AG04450 (cell line): ENCODE results near the gene BABAM1. TPM values are rescaled to one million over a fixed set of nuclear protein-coding genes. Genes with fewer than 3 reads are reported as not detected.

Experiments used
- CTCF ChIA-PET: fragments of 300-600, 350-600 bp; formaldehyde crosslinking; extraction: SDS; loops from one replicate; lab custom pipeline; 2022; ENCODE audit warnings: antibody characterized with exemption, inconsistent platforms; lab: Charles Lee
- POLR2A ChIA-PET: fragments of 350-600 bp; formaldehyde crosslinking; extraction: SDS; loops from one replicate; lab custom pipeline; 2021; ENCODE audit warnings: antibody characterized with exemption, inconsistent platforms; lab: Yijun Ruan, JAX
- DNase-seq: peaks from one replicate; pipeline ENCODE4 v3.0.0-alpha.2; 2011; ENCODE audit warnings: low read depth, low spot score
- H3K27ac ChIP-seq: one replicate; pipeline ENCODE4 v1.5.1; 2012; ENCODE audit warnings: low read depth, low read length, control low read depth
- H3K27me3 ChIP-seq: one replicate; pipeline ENCODE4 v1.6.0; 2012; ENCODE audit warnings: low read length; ENCODE audit not compliant: control insufficient read depth, insufficient read depth
- H3K4me3 ChIP-seq: 2 replicates; pipeline ENCODE4 v1.5.1; 2011; ENCODE audit warnings: mild to moderate bottlenecking, low read depth, low read length, control low read depth
- H3K9me3 ChIP-seq: 2 replicates; pipeline ENCODE4 v1.5.1; 2012; ENCODE audit warnings: low read length; ENCODE audit not compliant: control insufficient read depth, insufficient read depth
- polyA plus RNA-seq: library from polyadenylated mRNA; depleted of rRNA; stranded (reverse); fragments of >200 nt; gene quantifications from 2 replicates; pipeline ENCODE4 v1.2.3, GENCODE V29; 2011
- TF ChIP-seq, protein P1 (sequence below): IDR thresholded peaks from 2 replicates; pipeline ENCODE4 v1.5.1; 2011; ENCODE audit warnings: low read depth, low read length, control low read depth, inconsistent platforms

Gene BABAM1
- polyA plus RNA-seq, 1 experiment = 98.6 TPM

DNA sequence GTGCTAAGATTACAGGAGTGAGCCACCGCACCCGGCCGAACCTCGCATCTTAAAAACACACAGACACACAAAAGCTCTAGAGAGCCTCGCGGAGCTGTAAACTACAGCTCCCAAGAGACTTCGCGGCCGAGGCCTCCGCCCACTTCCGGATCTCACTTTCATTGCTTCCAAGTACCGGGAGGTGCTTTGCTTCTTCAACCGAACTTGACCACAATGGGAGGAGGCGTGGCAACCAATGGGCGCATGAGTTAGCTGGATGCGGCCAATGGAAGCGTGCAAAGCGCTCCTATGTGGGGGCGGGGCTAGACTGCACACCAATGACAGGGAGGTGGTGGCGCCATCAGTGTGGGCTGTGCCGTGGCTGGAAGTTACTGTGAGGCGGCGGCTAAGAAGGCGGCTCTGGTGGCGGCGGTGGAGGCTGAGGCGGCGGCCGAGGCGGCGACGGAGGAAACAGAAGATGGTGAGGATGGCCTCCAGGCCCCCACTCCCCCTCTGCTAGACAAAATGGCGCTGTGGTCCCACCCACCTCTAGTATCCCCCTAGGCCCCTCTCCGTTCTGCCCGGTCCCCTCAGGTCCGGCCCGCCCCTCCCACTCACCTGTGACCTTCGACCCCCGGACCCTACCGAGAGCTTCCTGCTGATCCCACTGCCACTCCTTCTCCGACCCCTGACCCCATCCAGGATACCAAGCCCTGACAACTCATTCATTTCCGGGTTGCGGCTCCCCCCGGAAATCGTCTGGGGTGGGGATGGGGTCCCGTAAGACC, 42.1 kb downstream of the BABAM1 start, which contains the start of gene DDA1:
TSS of gene DDA1 (plus strand) at position 366 of the 767 bp plus-strand sequence. CDS start at position 458, 92 bp downstream.
- peak; percentile 99 for DNase-seq
- H3K4me3 ChIP-seq = peak within 1 kb of the TSS; percentile 88
- TF ChIP-seq, protein P1, sequence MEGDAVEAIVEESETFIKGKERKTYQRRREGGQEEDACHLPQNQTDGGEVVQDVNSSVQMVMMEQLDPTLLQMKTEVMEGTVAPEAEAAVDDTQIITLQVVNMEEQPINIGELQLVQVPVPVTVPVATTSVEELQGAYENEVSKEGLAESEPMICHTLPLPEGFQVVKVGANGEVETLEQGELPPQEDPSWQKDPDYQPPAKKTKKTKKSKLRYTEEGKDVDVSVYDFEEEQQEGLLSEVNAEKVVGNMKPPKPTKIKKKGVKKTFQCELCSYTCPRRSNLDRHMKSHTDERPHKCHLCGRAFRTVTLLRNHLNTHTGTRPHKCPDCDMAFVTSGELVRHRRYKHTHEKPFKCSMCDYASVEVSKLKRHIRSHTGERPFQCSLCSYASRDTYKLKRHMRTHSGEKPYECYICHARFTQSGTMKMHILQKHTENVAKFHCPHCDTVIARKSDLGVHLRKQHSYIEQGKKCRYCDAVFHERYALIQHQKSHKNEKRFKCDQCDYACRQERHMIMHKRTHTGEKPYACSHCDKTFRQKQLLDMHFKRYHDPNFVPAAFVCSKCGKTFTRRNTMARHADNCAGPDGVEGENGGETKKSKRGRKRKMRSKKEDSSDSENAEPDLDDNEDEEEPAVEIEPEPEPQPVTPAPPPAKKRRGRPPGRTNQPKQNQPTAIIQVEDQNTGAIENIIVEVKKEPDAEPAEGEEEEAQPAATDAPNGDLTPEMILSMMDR = no peak
- H3K27me3 ChIP-seq = no peaks in the 10 kb centered on the region
- H3K27ac ChIP-seq = peak within 1 kb of the TSS; percentile 31
- H3K9me3 ChIP-seq = peaks cover 4% of the 10 kb centered on the region; the same call in 1 of the 2 replicates
- ChIA-PET CTCF (interaction anchor here (0.6 to 1.3 kb wide), 2 partner anchors 36 to 538 kb away, joined by 3 to 14 read pairs; no protein-coding TSS in a partner anchor), POLR2A (interaction anchor here (0.5 to 1.2 kb wide), 9 partner anchors 8 to 1553 kb away, joined by 3 to 13 read pairs (median 4); partner anchors contain the start of genes ANO8 and MVB12A)

DNA sequence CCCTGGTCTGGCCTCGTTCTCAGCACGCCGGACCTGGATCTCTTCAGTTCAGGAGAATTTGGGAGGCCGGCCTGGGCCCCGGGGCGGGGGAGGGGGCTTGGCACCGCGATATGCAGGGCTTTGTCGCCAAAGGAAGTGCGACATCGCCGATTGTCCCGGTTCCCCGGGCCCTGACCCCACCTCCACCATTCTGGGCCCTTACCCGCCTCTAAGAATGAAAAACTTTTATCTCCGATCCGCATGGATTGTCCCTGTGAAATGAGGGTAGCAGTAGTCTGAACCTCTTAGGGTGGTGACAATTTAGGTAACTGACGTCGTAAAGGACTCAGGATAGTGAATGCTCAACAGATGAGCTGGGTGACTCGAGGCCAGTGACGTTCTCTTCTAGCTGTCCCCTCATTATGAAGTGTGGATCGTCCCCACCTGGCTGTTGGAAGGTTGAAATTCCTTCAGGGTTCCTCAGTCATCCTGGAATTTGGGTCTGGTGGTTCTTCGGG, 42.8 kb downstream of the BABAM1 start:
- DNase-seq = no peak
- TF ChIP-seq, protein P1 = no peak
- Histone ChIP-seq H3K4me3 (peak overlapping the region; percentile 88), H3K9me3 (peaks cover 4% of the 10 kb centered on the region; the same call in 1 of the 2 replicates), H3K27ac (peak overlapping the region; percentile 31), H3K27me3 (no peaks in the 10 kb centered on the region)
- POLR2A ChIA-PET = interaction anchor here (1.0 to 1.2 kb wide), 2 partner anchors 8 to 24 kb away, joined by 3 to 13 read pairs; partner anchors contain the start of gene ANO8
- CTCF ChIA-PET = no interaction called here

DNA sequence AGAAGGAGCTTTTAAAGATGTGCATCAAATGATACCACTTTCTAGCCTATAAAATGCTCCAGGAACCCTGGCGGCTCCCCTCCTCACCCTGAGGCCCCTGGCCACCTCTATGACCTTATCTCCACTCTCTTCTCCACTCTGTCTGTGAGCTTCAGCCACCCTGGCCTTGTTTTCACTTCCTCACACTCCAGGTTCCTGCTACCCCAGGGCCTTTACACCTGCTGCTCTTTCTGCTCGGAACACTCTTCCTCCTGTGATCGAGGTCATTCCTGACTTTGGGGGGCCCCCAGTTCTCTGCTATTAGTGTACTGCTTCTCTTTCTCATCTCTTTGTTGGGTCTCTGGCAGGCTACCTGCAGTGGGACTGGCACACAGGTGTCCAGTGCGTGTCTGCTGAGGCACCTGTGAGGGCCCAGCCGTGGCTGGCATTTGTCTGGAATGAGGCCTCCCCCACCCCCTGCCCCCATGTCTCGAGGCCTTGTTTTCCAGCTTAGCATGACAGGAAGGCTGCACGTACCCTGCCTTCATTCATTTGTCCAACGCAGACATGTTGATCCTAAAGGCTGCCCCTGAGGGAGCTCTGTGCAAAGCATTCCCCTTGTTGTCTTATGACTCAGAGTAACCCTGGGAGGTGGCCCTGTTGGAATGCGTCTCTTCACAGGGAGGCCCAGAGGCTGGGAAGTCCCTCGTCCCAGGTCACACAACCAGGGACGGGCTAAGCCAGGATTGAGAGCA, 44.4 kb downstream of the BABAM1 start:
- ChIA-PET CTCF (interaction anchor here (0.6 kb wide), 1 partner anchor 17 kb away, joined by 3 read pairs; no protein-coding TSS in a partner anchor), POLR2A (interaction anchor here (0.6 to 1.0 kb wide), 2 partner anchors 20 to 22 kb away, joined by 3 to 4 read pairs; no protein-coding TSS in a partner anchor)
- Histone ChIP-seq H3K27ac (peak overlapping the region; percentile 39), H3K4me3 (no peak overlapping the region), H3K9me3 (peaks cover 7% of the 10 kb centered on the region; the same call in 1 of the 2 replicates), H3K27me3 (no peaks in the 10 kb centered on the region)
- DNase-seq = no peak
- TF ChIP-seq, protein P1 = no peak

DNA sequence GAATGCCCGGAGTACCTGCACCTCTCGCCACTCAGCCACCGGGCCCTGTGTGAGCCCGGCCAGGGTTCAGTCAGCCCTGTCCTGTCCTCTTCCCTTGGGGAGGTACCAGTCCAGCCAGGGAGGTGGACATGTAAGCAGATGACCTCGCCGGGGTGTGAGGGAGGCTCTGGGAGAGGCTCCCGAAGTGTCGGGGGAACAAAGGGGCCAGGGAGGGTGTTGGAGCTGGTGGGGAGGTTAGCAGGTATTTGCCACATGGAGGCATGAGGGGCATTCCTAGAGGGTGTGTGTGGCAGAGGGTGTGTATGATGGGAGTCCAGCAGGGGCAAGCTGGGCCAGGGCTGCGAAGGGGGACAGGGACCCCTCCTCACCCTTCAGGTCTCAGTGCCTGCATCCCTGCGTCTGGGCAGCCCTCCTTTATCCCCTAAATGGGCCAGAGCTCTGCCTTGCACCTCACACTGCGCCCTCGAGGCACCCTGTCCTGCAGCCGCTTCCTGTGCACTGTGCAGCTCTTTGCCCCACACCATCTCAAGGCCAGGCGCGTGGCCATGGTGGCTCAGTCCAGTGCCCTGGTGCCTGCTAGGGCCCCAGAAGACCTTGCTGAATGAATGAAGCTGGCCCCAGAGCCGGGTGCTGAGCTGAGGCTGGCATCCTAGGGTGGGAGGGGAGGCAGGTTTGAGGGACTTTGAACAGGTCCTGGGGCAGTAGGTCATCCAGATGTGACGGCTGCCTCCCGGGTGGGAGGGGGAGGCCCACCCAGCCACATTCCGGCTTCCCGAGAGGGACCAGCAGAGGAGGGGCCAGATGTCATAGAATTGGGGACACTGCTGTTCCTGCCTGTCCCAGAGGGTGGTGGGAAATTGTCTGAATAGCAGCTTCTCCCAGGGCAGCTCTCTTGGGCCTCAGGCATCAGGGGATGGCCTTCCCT, 45.2 kb downstream of the BABAM1 start:
- TF ChIP-seq, protein P1 = no peak
- Histone ChIP-seq H3K9me3 (peaks cover 7% of the 10 kb centered on the region; the same call in 1 of the 2 replicates), H3K27me3 (no peaks in the 10 kb centered on the region), H3K27ac (peak overlapping the region; percentile 39), H3K4me3 (no peak overlapping the region)
- DNase-seq = no peak
- ChIA-PET CTCF (no interaction called here), POLR2A (interaction anchor here (1.0 kb wide), 1 partner anchor 21 kb away, joined by 3 read pairs; no protein-coding TSS in a partner anchor)
